Uterus (tissue), 4 donors: ENCODE data around the gene CSF1R. TPM values are rescaled to one million over a fixed set of nuclear protein-coding genes. Genes with fewer than 3 reads are reported as not detected.

ENCODE experiments used
- DNase-seq, 2 donors: peaks; one replicate each; pipeline ENCODE4 v3.0.0-alpha.2; 2019 to 2020
- H3K27ac ChIP-seq, 2 donors: fragments of 200-600 bp; sonication (generic); 1 replicate in 1 of 2; 2 replicates in 1 of 2; pipeline ENCODE4 v1.5.1; 2016 to 2018
- H3K27me3 ChIP-seq, 2 donors: fragments of 200-600 bp; sonication (generic); one replicate each; pipeline ENCODE4 v1.5.1; 2018 to 2019; ENCODE audit warnings: control low read depth in 1 of 2
- H3K36me3 ChIP-seq, 2 donors: fragments of 200-600 bp; sonication (generic); one replicate each; pipeline ENCODE4 v1.5.1; 2019; ENCODE audit warnings: control low read depth in 1 of 2
- H3K4me1 ChIP-seq, 2 donors: fragments of 200-600 bp; sonication (generic); one replicate each; pipeline ENCODE4 v1.5.1; 2018 to 2019; ENCODE audit warnings: control low read depth in 1 of 2
- H3K4me3 ChIP-seq, 2 donors: fragments of 200-600 bp; sonication (generic); 1 replicate in 1 of 2; 2 replicates in 1 of 2; pipeline ENCODE4 v1.5.1; 2018 to 2019; ENCODE audit warnings: mild to moderate bottlenecking in 1 of 2
- H3K9me3 ChIP-seq, 2 donors: fragments of 200-600 bp; sonication (generic); one replicate each; pipeline ENCODE4 v1.5.1; 2019; ENCODE audit warnings: control low read depth in 1 of 2
- CTCF ChIP-seq, 4 experiments: fragments of 200-600 bp in 2 of 4; fragments of 450-650 bp in 2 of 4; sonication (generic) in 2 of 4; IDR thresholded peaks; one replicate each; pipeline ENCODE4 v1.5.1; 2016 to 2019; ENCODE audit warnings: antibody characterized with exemption in 4 of 4, mild to moderate bottlenecking in 2 of 4, moderate library complexity in 1 of 4
- POLR2A ChIP-seq, 2 donors: fragments of 450-650 bp; IDR thresholded peaks; one replicate each; pipeline ENCODE4 v1.6.1; 2016; ENCODE audit warnings: antibody characterized with exemption in 2 of 2, mild to moderate bottlenecking in 1 of 2, moderate library complexity in 1 of 2
- intact Hi-C: fragments of 100-400 bp; cut with DNase I; formaldehyde crosslinking; loops from one replicate; pipeline ENCODE4 v1.15.1; 2023; ENCODE audit warnings: low total_unique reads
- total RNA-seq, 4 donors: library from RNA; depleted of rRNA in 3 of 4; stranded (reverse); fragments of >200 nt in 3 of 4; gene quantifications; one replicate each; pipeline versions ENCODE4 v1.1.0 to v1.2.4, GENCODE V29; 2014 to 2023
- donor health status: DM: yes; HTN: yes; CAD: no.

Gene CSF1R
- total RNA-seq, 4 donors from 2014 or later, result 1.0 to 42.9 (median 22.8) TPM

- no peaks in the 10 kb centered on the region for H3K9me3 ChIP-seq
- no peaks in the 10 kb centered on the region for H3K36me3 ChIP-seq
- DNase-seq, result no peak
- no peak overlapping the region for H3K4me3 ChIP-seq
- H3K4me1 ChIP-seq, result no peaks in the 10 kb centered on the region
- no peaks in the 10 kb centered on the region for H3K27me3 ChIP-seq
- intact Hi-C loops, result no loop called here
- TF ChIP-seq POLR2A (IDR thresholded peaks at IDR 0.05), result no peak
- TF ChIP-seq CTCF (IDR thresholded peaks at IDR 0.05), result no peak
- H3K27ac ChIP-seq, result no peak overlapping the region
These were observed 19.9 kb downstream of the CSF1R start for GRCh38 chr5:150066436-150066835.

DNA sequence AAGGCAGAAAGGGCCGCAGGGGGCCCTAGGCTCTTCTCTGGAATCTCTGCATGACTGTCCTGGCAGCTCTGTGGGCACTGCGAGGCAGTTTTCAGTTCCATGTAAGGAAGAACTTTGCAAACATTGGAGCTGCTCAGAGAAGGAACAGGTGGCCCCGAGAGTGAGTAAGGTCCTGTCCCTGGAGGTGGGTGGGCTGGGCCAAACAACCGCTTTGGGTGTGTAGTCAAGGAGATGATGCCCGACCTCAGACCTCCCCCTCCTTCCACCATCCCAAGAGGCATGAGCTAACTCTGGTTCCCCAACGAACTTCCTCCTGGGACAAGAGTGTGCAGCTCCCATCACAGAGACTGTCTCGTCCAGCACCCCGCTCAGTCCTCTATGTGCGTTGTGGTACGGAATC lies 20.5 kb downstream of the CSF1R start:
- DNase-seq, result peak in 1 of 2 donors; percentile 29
- intact Hi-C loops, result no loop called here
- no peak overlapping the region for H3K27ac ChIP-seq

DNA sequence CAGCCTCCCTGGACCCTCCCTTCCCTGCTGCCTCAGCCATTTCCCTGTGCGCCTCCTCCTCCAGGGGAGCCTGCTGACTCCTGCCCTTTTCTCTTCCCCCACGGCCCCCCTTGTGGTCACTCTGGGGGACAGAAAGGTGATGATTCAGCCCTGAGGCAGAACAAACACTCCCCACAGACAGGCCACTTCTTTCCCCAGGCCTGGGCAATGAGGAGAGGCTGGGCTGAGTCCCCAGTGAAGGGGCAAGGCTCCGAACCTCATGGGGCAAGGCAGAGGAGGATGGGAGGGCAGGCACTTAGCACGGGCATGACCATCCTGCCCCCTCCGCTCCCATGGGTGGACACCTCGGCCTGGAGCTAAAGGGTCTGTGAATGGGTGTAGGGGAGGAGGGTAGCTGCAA lies 21.0 kb downstream of the CSF1R start:
- no peak overlapping the region for H3K27ac ChIP-seq
- intact Hi-C loops, result no loop called here
- no peaks in the 10 kb centered on the region for H3K36me3 ChIP-seq
- H3K27me3 ChIP-seq, result no peaks in the 10 kb centered on the region
- TF ChIP-seq CTCF (IDR thresholded peaks at IDR 0.05) (no peak), POLR2A (IDR thresholded peaks at IDR 0.05) (no peak)
- H3K9me3 ChIP-seq, result no peaks in the 10 kb centered on the region
- no peak for DNase-seq
- no peak overlapping the region for H3K4me3 ChIP-seq
- H3K4me1 ChIP-seq, result no peaks in the 10 kb centered on the region

More for the DNA sequence above, 20.5 kb downstream of the CSF1R start:
- TF ChIP-seq POLR2A (IDR thresholded peaks at IDR 0.05) (no peak), CTCF (IDR thresholded peaks at IDR 0.05) (no peak)
- Histone ChIP-seq H3K27me3 (no peaks in the 10 kb centered on the region), H3K4me3 (no peak overlapping the region), H3K4me1 (no peaks in the 10 kb centered on the region), H3K9me3 (no peaks in the 10 kb centered on the region), H3K36me3 (no peaks in the 10 kb centered on the region)

- Histone ChIP-seq H3K4me1 (no peaks in the 10 kb centered on the region), H3K27ac (no peak overlapping the region), H3K4me3 (no peak overlapping the region), H3K36me3 (no peaks in the 10 kb centered on the region), H3K27me3 (no peaks in the 10 kb centered on the region), H3K9me3 (no peaks in the 10 kb centered on the region)
- intact Hi-C loops, result no loop called here
- TF ChIP-seq CTCF (IDR thresholded peaks at IDR 0.05) (no peak), POLR2A (IDR thresholded peaks at IDR 0.05) (no peak)
- no peak for DNase-seq
These were observed 21.6 kb downstream of the CSF1R start for GRCh38 chr5:150064681-150065220.

GRCh38 chr5:150063638-150064037 lies 22.7 kb downstream of the CSF1R start:
- TF ChIP-seq CTCF (IDR thresholded peaks at IDR 0.05) (no peak), POLR2A (IDR thresholded peaks at IDR 0.05) (no peak)
- no peaks in the 10 kb centered on the region for H3K27me3 ChIP-seq
- H3K4me1 ChIP-seq, result no peaks in the 10 kb centered on the region
- DNase-seq, result no peak
- no peak overlapping the region for H3K4me3 ChIP-seq
- no peaks in the 10 kb centered on the region for H3K36me3 ChIP-seq
- intact Hi-C loops, result no loop called here
- no peaks in the 10 kb centered on the region for H3K9me3 ChIP-seq
- H3K27ac ChIP-seq, result no peak overlapping the region
